Activated T-cell treated with anti-CD3 and anti-CD28 coated beads for 1 hour (primary cell): ENCODE measurements around the gene SRP68.

Experiments
- DNase-seq: peaks from one replicate; pipeline ENCODE4 v3.0.0-alpha.2; 2020; ENCODE audit warnings: low read depth

SRP68 gene

GRCh38 chr17:76072148-76072858 is at the start of gene SRP68:
TSS of gene SRP68 (minus strand) at chr17:76072517. CDS start at chr17:76072491, 26 bp downstream.
- DNase-seq: peak; percentile 74

DNA sequence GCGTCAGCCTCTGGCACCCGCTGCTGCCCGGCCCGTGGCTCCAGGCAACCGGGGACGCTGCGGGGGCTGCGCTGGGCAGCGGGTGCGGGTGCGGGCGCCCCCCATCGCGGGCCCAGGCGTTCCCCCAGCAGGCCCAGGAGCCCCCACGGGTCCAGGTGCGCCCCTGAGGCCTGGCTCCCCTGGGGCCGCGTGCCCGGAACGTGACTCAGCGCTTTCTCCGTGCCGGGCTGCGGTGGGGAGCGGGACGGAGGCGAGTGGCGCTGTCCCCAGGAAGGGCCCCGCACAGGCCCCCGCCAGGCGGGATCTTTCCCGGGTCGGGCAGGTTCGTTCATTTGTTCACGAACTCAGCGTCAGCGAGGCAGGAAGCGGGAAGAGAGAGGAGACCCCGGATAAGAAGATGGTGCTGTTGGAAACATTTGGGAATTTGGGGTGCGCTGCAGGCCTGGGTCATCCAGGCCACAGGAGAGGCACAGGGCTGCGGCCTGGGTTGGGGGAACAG is 49.7 kb upstream of the SRP68 start:
- no peak for DNase-seq

DNA sequence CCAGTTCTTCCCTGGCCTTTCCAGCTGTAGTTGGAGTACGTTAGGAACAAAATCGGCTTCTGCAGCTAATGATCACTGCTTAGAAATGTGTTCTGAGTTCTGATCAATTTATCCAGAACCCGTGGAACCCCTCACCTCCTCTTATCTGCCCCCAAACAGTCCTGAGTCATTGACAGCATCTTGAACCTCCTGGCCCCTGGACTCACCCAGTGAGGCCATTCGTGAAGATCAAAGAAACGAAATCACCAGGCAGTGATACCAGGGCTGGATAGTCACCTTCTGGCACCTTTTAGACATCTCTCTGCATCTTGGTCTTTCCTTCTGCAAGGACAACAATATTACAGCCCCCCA is 48.3 kb upstream of the SRP68 start:
- no peak for DNase-seq

- no peak for DNase-seq
Measured at GRCh38 chr17:76119409-76120371, 47.4 kb upstream of the SRP68 start.

GRCh38 chr17:76115138-76115754 is 42.9 kb upstream of the SRP68 start:
- DNase-seq: no peak

DNA sequence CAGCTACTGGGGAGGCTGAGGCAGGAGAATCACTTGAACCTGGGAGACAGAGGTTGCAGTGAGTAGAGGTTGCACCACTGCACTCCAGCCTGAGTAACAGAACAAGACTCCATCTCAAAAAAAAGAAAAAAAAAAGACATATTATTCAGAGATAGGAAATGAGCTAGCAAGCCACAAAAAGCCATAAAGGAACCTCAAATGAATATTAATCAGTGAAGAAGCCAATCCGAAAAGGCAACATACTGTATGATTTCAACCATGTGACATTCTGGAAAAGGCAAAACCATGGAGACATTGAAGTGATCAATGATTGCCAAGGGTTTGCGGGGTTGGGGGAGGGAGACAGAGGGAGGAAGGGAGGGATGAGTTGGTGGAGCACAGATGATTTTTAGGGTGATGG is 39.6 kb upstream of the SRP68 start:
- no peak for DNase-seq

GRCh38 chr17:76107509-76107908 is 35.2 kb upstream of the SRP68 start:
- no peak for DNase-seq

- DNase-seq: no peak
Measured at GRCh38 chr17:76106703-76107102, 34.4 kb upstream of the SRP68 start.

- DNase-seq: no peak
Measured at GRCh38 chr17:76104896-76105231, 32.5 kb upstream of the SRP68 start.

DNA sequence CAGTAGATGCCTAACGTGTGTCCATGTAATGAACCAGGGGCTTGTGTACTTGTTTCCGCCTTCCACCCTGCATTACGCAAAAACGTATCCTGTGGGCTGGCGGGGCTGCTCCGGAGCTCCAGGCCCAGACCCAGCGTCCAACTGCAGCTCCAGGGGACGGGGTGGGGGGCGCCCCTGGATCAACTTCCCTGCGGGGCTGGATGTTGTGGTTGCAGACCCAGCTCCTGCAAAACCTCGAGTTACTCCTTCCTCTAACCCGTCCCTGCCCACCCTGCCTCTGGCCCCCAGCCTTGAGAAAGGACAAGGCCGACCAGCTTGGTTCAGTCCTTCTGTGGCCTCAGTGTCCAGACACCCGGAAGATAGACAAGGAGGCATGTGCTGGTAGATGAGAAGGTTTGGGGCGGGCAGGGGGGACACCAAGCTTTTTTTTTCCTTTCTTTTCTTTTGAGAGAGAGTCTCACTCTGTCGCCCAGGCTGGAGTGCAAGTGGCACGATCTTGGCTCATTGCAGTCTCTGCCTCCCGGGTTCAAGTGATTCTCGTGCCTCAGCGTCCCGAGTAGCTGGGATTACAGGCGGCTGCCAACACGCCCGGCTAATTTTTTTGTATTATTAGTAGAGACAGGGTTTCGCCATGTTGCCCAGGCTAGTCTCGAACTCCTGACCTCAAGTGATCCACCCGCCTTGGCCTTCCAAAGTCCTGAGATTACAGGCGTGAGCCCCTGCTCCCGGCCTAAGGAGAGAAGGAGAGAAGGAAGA is 32.0 kb upstream of the SRP68 start:
- no peak for DNase-seq

DNA sequence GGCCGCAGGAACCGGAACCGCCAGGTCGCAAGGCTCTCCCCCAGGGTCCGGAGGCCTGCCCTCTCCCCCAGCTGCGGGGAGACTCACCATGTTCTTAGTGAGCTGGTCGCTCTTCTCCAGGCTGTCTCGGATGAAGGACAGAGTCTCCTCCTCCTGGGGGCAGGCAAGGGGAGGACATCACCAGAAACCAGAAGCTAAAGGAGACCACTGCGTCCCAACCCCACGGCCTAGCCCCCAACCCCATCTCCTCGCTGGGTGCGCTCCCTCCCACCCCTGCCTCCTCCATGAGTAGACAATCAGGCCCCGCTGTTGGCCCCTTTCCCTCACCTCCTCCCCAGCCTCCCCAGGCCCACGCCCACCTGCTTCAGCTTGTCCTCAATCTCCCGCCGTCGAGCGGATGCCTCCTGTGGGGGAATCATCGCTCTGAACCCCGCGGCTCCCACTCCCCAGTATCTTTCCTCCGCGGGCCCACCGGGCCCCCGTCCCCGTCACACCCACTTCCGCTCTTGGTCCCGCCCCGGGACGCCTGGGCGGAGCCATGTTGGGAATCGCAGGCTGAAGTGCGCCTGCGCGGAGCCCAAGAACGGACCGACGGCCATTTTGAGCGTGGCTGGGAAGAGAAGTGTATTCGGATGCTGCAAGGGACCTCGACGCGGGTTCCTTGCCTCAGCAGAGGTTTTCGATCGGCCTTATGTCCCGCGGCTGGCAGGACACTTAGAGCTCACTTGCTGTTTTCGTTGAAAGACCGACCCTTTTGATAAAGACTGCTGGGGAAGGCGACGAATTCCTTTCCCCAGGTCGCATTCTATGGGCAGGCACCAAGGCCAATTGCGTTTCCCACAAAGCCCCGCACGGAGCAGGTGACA is 31.2 kb upstream of the SRP68 start, which contains the start of gene EXOC7:
Gene EXOC7 (minus strand): TSS at position 514 of the 866 bp plus-strand sequence. CDS start 95 bp downstream, at position 419.
- DNase-seq: peak; percentile 93

GRCh38 chr17:76102944-76103273 is 30.6 kb upstream of the SRP68 start:
- DNase-seq: no peak

DNA sequence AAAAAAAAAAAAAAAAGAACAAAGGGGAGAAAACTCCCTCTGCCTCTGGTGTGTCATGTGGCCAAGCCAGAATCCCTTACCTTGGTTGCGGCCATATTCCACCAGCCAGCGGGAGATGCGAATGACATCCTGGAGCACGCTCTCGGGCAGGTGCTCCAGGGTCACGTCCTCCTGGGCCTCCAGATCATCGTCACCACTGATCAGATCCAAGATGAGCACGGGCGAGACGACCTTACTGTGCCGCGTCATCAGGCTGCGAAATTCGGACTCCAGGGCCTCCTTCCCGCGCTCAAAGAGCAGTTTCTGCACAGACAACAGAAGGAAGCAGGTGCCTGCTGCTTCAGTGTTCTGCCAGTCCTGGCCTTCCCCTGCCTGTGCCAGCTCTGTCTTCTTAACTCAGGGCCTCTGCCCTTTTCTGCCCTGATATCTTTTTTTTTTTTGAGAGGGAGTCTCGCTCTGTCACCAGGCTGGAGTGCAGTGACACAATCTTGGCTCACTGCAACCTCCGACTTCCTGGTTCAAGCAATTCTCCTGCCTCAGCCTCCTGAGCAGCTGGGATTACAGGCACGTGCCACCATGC is 25.5 kb upstream of the SRP68 start:
- no peak for DNase-seq

DNA sequence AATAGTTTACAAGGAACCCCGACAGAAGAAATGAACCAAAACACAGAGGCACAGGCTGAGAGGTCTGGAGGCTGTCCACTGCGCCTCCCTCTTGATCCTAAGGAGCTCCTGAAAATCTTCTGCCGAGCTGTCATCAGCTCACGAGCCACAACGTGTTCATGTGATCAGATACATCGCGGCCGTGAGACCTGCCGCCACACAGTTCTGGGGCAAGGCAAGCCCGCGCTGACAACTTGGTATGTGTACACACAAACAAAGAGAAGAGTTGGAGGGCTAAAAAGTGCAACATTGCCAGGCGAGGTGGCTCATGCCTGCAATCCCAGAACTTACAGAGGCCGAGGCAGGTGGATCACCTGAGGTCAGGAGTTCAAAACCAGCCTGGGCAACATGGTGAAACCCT is 23.6 kb upstream of the SRP68 start:
- no peak for DNase-seq

DNA sequence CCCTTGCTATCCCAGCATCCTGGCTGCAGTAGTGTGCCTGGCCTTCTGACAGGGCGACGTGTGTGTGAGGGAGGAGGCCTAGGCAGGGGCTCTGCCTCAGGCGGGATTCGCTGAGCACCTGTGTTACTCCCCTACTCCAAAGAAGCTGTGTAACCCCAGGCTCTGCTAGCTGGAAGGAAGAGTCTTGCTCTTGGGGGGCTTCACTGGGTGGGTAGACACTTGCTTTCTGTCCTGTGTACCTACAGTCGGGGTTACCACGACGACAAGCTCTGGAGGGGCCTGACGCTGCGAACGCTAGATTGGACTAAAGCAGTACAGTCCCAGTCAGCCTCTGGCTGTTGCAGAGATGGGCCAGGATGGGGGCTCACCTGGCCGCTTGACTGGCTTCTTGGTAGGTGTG is 21.7 kb upstream of the SRP68 start:
- no peak for DNase-seq

- no peak for DNase-seq
Measured at GRCh38 chr17:76092526-76093413, 20.5 kb upstream of the SRP68 start.

DNA sequence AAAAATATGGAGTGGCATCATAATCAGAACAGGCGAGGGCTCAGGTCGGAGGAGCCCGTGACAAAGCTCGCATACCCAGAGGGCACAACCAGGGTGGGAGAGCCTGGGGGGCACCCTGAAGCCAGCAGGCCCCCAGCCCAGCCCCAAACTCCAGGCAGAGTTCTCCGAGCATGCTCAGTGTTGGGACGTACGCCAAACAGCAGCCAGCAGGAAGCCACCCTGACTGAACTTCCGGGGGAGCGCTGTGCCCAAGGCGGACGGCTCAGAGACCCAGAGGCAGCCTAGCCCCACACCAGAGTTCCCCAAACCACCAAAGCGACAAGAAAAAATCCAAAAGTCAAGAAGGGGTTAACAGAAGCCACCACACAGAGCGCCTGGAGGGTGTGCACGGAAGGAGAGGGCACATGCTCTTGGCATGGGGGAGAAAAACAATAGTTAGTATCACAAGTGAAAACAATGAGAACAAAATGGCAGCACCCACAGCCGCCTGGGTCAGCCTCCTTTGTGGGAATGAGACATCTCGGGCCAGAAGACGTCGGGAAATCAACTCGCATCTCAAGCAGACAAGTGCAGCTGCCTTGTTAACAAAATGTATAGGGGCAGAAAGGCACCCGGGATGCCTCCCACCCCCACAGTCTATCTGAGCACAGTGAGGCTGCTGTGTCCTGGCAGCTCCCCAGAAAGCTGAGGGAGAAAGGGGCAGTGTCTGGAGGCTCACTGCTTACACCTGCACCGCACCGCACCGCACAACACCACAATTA is 19.4 kb upstream of the SRP68 start:
- DNase-seq: no peak

- DNase-seq: no peak
Measured at GRCh38 chr17:76090517-76091129, 18.3 kb upstream of the SRP68 start.
